GM19043 (cell line): ENCODE data around the gene ELOVL5.
"Not testable (repeated sequence)": the region's sequence is repeated elsewhere in the genome, so short reads cannot be mapped to it uniquely, and the experiment has no call there.

Source experiments
- ATAC-seq: cut with Tn5 transposase; IDR thresholded peaks from one replicate; pipeline ENCODE4 v1.9.1; 2021; ENCODE audit warnings: low read depth; ENCODE audit not compliant: unreplicated experiment

The ELOVL5 gene

GRCh38 chr6:53360093-53360912 lies 11.6 kb upstream of the ELOVL5 start:
- no peak for ATAC-seq

- ATAC-seq = no peak
Measured at GRCh38 chr6:53359843-53360092, 11.0 kb upstream of the ELOVL5 start.

DNA sequence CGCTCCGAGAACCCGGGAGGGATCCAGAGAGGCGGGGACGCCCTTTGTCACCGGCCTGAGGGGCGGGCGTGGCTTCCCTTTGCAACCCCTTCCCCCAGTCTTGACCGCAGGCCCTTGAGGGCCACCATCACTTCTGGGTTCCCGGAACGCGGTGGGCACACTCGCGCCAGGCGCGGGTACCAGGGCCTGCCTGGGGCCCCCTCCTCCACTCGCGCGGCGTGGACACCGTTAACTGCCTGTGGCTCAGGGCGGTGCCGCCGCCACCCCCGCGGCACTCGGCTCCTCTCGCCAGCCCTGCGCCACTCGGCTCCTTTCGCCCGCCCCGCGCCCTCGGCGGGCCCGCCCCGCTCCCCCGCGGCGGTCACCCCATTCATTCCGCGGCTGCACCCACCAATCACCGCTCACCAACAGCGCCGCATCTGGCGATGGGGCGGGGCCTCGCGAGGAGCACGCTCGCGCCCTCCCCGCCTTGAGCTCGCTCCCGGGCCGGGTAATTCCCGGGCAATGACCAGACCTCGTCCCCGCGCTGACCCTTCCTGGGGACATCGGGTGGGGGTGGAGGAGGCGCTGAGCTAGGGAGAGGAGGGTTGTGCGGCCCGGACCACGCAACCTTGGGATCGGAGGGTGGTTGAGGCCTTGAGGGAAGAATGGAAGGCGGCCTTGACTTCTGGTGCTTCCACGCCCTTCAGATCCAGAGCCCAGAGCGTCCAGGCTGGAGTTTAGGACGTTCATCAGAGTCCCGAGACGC lies 10.5 kb upstream of the ELOVL5 start:
- ATAC-seq = peak; percentile 94

GRCh38 chr6:53358440-53359094 lies 9.8 kb upstream of the ELOVL5 start:
- ATAC-seq = peak; percentile 12

DNA sequence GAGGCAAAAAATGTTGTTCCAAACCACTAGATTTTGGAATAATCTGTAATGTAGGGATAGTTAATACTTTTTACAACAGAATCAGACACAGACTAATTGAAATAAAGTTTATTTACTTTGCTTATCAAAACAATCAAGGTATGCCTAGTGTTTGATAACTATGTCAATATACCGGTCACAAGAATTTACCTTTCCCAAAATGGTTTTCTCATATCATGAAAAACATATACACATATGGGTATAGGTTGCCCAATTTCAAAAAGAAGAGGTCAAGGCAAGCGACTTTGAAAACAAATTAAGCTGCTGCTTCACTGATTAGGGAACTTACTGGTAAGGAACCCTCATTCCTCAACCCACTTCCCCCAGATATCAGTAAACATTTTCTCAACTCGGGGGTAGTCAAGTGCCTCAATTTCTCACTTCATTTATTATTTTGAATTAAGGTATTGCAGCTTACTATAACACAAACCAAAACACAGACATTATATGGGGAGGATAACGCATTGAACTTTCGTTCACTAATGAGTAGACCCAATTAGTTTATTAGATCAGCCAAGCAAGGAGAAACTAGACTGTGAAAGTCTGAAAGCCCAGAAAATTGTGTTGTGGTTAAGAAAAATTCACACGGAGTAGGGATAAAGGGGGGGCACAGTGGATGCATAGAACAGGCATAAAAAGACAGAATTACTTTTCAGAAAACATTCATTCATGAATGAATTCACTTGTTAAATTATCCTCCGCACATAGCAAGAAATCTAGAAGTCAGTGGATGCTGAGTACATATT lies 9.0 kb upstream of the ELOVL5 start:
- no peak for ATAC-seq

- ATAC-seq = no peak
Measured at GRCh38 chr6:53353624-53354023, 4.9 kb upstream of the ELOVL5 start.

- ATAC-seq = no peak
Measured at GRCh38 chr6:53352360-53352759, 3.6 kb upstream of the ELOVL5 start.

GRCh38 chr6:53349209-53349693 lies 501 bp upstream of the ELOVL5 start:
- no peak for ATAC-seq

DNA sequence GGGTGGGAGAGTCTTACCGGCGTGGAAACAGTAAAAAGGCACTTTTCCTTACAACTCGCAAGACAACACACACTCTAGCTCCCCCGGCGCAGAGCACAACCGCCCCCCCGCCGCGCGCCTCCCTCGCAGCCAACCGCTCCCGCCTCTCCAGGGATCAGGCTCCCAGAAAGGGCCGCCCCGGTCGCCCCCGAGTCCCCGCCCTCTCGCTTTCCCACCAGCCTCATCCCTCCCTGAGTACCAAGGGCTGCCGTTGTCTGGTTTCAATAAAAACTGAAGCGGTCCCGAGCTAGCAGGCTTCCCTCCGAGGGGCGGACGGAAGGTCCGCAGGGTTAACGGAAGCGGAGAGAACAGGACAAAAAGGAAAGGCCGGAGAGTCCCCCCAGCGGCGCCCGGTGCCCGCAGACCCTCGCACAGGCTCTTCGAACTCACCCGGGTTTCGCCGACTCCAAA lies 804 bp downstream of the ELOVL5 start:
- peak; percentile 19 for ATAC-seq

DNA sequence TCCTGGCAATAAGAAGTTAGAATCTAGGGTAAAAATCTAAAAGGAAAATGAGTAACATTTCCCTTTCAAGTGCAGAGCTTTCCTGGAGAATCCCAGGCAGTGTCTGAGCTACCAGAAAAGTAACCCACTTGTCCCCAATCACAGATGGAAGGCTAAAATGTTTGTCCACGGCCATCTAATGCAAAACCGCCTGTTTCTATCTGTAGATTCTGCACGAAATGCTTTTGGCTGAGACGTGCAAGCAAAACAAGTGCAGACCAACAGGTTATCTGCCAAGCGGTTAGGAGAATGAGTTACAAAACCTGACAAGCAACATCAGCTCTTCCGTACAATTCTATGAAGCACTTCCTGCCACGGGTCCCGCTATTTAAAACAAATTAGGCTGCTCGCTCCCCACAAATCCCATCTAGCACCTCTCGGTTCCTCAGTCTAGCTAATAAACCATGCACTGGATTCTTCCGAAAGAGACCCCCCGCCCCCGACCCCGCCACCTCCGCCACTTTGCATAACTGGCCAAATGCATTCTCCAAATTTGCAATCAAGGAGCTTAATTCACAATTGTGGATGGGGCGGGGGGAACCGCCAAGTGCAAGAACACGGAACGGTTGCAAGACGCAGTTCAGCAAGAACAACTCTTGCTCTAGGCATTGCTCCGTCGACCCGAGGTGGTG lies 1.4 kb downstream of the ELOVL5 start:
- peak; percentile 32 for ATAC-seq

- ATAC-seq = not testable (repeated sequence)
Measured at GRCh38 chr6:53346049-53346448, 2.7 kb downstream of the ELOVL5 start.

- ATAC-seq = no peak
Measured at GRCh38 chr6:53344969-53345368, 3.8 kb downstream of the ELOVL5 start.

DNA sequence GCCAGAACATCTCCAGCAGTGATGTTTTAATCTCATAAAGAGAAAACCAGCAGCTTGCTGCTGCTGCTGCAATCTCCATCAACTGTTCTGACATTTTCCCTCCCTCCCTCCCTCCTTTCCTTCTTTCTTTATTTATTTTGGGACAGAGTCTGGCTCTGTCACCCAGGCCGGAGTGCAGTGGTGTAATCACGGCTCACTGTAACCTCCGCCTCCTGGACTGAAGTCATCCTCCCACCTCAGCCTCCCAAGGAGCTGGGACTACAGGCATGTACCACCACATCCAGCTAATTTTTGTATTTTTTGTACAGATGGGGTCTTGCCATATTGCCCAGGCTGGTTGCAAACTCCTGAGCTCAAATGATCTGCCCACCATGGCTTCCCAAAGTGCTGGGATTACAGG lies 5.7 kb downstream of the ELOVL5 start:
- ATAC-seq = no peak

GRCh38 chr6:53342217-53342616 lies 6.5 kb downstream of the ELOVL5 start:
- ATAC-seq = no peak

DNA sequence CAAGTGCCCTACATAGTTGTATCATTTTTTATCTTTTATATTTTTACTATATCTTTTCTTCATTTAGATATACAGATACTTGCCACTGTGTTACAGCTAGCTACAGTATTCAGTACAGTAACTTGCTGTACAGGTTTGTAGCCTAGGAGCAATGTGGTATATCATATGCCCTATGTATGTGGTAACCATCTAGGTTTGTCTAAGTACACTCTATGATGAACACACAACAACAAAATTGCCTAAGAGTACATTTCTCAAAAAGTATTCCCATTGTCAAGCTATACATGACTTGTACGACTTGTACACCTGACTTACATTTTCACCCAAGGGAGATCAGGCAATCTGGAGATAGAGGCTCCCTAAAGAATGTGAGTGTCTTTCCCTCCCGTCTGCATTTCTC lies 8.2 kb downstream of the ELOVL5 start:
- no peak for ATAC-seq

- no peak for ATAC-seq
Measured at GRCh38 chr6:53339424-53339823, 9.3 kb downstream of the ELOVL5 start.

DNA sequence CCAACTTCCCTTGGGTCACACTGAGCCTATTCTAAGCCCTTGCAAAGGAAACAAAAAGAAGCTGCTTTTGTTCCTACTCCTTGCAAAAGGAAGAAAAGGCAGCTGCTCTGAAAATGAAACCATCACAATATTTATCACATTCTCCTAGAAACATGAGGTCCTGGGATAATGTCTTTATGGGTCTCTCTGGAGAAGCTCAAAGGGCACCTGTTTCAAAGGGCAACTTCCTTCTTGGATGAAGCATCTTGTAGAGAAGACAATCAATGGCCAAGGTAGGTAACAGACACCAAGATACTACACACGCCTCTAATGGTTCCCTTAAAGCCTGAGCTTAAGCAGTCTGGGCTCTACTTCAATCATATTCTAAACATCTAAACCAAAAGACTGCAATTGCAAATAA lies 10.4 kb downstream of the ELOVL5 start:
- no peak for ATAC-seq

- ATAC-seq = no peak
Measured at GRCh38 chr6:53336070-53336469, 12.7 kb downstream of the ELOVL5 start.

GRCh38 chr6:53335224-53335994 lies 13.3 kb downstream of the ELOVL5 start:
- peak; percentile 86 for ATAC-seq
